ENCODE data around the gene XRCC5. TPM values are rescaled to one million over a fixed set of nuclear protein-coding genes. Genes with fewer than 3 reads are reported as not detected.

The XRCC5 gene
- total and polyA plus RNA-seq, 2 of the 8 experiments (the other 6 are each of a cell fraction or from before 2014, with no cell fraction given), result 308 to 644 TPM

DNA sequence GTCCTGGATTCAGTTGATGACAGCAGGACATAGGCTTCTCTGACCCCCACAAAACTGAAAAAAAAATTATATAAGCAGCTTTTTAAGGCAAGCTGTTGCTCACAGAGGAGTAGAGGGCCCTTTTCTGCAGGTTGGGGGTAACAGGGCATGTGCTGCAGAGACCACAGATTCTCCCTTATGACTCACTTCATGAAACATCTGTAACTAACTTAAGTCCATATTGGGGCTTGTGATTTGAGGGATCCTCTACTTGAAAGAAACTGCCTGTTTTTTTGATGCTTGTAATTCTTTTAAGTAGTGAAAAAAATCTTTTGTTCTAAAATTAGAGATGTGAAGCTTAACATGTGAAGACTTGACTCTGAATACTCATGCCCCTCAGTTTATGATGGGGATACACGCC is 33.4 kb downstream of the XRCC5 start:
- Histone ChIP-seq H4K91ac (replicated peaks; ENCODE audit: insufficient read length, low read length) (no peak overlapping the region), H3K18ac (ENCODE audit: extremely low read depth, low read length) (no peak overlapping the region), H2BK15ac (ENCODE audit: low read length) (no peak overlapping the region), H3K4ac (replicated peaks; ENCODE audit: insufficient read length, low read depth, low read length) (no peak overlapping the region), H2BK5ac (ENCODE audit: low read depth, low read length) (no peak overlapping the region), H3K23ac (ENCODE audit: insufficient read length) (no peak overlapping the region), H2BK20ac (ENCODE audit: low read length) (no peak overlapping the region), H3K9ac (replicated peaks in 1 of 4; ENCODE audit: extremely low read depth in 1 of 4, low read depth in 3 of 4, low read length in 3 of 4) (no peak overlapping the region), H3K9me3 (ENCODE audit: insufficient read depth in 2 of 2, low read depth in 1 of 2, low read length in 1 of 2) (no peaks in the 10 kb centered on the region), H3K4me3 (ENCODE audit: extremely low read depth in 1 of 4, insufficient read depth in 2 of 4, low read depth in 3 of 4, low read length in 4 of 4) (no peak overlapping the region), H3K4me1 (replicated peaks in 1 of 4; ENCODE audit: control insufficient read depth in 3 of 4, insufficient read depth in 4 of 4, low read length in 3 of 4) (no peaks in the 10 kb centered on the region), H3K79me2 (ENCODE audit: control insufficient read depth in 1 of 2, insufficient read depth in 2 of 2, low read length in 2 of 2) (peaks cover 0 to 38% of the 10 kb centered on the region in 2 experiments; a peak in 2 of 4 replicates), H2BK12ac (ENCODE audit: low read depth, low read length) (no peak overlapping the region), H2BK120ac (replicated peaks; ENCODE audit: low read depth, low read length) (no peak overlapping the region), H3K27me3 (replicated peaks in 1 of 4; ENCODE audit: control insufficient read depth in 3 of 4, extremely low read depth in 1 of 4, insufficient read depth in 3 of 4, low read length in 3 of 4) (no peaks in the 10 kb centered on the region), H3K79me1 (ENCODE audit: low read depth, low read length) (no peaks in the 10 kb centered on the region), H3K14ac (ENCODE audit: insufficient read length) (no peak overlapping the region), H3K23me2 (ENCODE audit: low read depth, low read length) (no peaks in the 10 kb centered on the region; the same call in 1 of the 2 replicates), H3K4me2 (ENCODE audit: insufficient read depth in 1 of 2, low read depth in 2 of 2, low read length in 2 of 2) (no peak overlapping the region), H3K36me3 (ENCODE audit: control insufficient read depth in 2 of 4, insufficient read depth in 4 of 4, low read length in 3 of 4) (peaks cover 41 to 96% (median 76%) of the 10 kb centered on the region in 4 experiments), H3K56ac (replicated peaks; ENCODE audit: insufficient read length, low read depth, low read length) (no peak overlapping the region), H2AK5ac (ENCODE audit: low read depth, low read length) (no peak overlapping the region), H4K5ac (ENCODE audit: insufficient read length, low read depth, low read length) (no peak overlapping the region), H3K27ac (ENCODE audit: low read depth, low read length) (no peak overlapping the region), H4K20me1 (replicated peaks in 1 of 2; ENCODE audit: control insufficient read depth in 1 of 2, insufficient read depth in 2 of 2, low read length in 2 of 2) (peaks cover 5 to 16% of the 10 kb centered on the region in 2 experiments), H4K8ac (ENCODE audit: extremely low read depth, insufficient read depth, low read length) (no peak overlapping the region), H2AFZ (ENCODE audit: low read length) (no peak overlapping the region)
- 96% methylated on average over 1 of the region's 1 CpG; no CpG with 5 or more reads in 1 of the 2 experiments for WGBS, 2 experiments (ENCODE audit: extremely low coverage in 1 of 2, insufficient coverage in 1 of 2, insufficient read length in 1 of 2, insufficient replicate concordance in 2 of 2, low coverage in 1 of 2, low lambda C conversion rate in 2 of 2, missing lambda C conversion rate in 1 of 2)
- ChIA-PET CTCF (ENCODE audit: partially characterized antibody) (interaction anchor here (1.1 to 4.6 kb wide), 4 partner anchors 11 to 19 kb away, joined by 3 to 24 read pairs (median 14); no protein-coding TSS in a partner anchor), POLR2A (ENCODE audit: partially characterized antibody) (interaction anchor here (0.6 to 8.1 kb wide), 9 partner anchors 8 to 244 kb away, joined by 3 to 101 read pairs (median 6); no protein-coding TSS in a partner anchor)
- DNase-seq (ENCODE audit: low read depth in 1 of 2, low spot score in 2 of 2) (no peak), FAIRE-seq (no peak)
- TF ChIP-seq, protein P1, sequence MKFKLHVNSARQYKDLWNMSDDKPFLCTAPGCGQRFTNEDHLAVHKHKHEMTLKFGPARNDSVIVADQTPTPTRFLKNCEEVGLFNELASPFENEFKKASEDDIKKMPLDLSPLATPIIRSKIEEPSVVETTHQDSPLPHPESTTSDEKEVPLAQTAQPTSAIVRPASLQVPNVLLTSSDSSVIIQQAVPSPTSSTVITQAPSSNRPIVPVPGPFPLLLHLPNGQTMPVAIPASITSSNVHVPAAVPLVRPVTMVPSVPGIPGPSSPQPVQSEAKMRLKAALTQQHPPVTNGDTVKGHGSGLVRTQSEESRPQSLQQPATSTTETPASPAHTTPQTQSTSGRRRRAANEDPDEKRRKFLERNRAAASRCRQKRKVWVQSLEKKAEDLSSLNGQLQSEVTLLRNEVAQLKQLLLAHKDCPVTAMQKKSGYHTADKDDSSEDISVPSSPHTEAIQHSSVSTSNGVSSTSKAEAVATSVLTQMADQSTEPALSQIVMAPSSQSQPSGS (IDR thresholded peaks at IDR 0.05; ENCODE audit: low read length), result no peak
- TF ChIP-seq GABPA (IDR thresholded peaks at IDR 0.05; ENCODE audit: borderline replicate concordance, insufficient read depth, low read length), result no peak
- TF ChIP-seq CBX5 (IDR thresholded peaks at IDR 0.05; ENCODE audit: low read depth, low read length), result no peak
- TF ChIP-seq GTF2F1 (IDR thresholded peaks at IDR 0.05; ENCODE audit: borderline replicate concordance, low read depth, low read length), result no peak
- no peak for TF ChIP-seq CREB1 (IDR thresholded peaks at IDR 0.05)
- no peak for TF ChIP-seq POU5F1 (IDR thresholded peaks at IDR 0.05; ENCODE audit: low read depth, low read length)
- no peak for TF ChIP-seq HDAC2 (IDR thresholded peaks at IDR 0.05; ENCODE audit: borderline replicate concordance in 1 of 2, low read depth in 2 of 2, low read length in 2 of 2)
- no peak for TF ChIP-seq SP4 (IDR thresholded peaks at IDR 0.05; ENCODE audit: low read length)

Measured in H1 (cell line).